Fibroblast of mammary gland (primary cell): ENCODE results near the gene HCN3.

Experiments
- DNase-seq: peaks from one replicate; pipeline ENCODE4 v3.0.0-alpha.2; 2010; ENCODE audit warnings: low read depth
- H3K4me3 ChIP-seq: 2 replicates; pipeline ENCODE4 v1.5.1; 2011; ENCODE audit warnings: low read depth, mild to moderate bottlenecking, low read length, moderate library complexity; ENCODE audit not compliant: control insufficient read depth
- TF ChIP-seq, protein P1 (sequence below): conservative IDR thresholded peaks from 2 replicates; pipeline ENCODE4 v1.5.1; 2011; ENCODE audit warnings: low read depth, low read length, inconsistent platforms; ENCODE audit not compliant: control insufficient read depth, insufficient read depth

Gene HCN3

DNA sequence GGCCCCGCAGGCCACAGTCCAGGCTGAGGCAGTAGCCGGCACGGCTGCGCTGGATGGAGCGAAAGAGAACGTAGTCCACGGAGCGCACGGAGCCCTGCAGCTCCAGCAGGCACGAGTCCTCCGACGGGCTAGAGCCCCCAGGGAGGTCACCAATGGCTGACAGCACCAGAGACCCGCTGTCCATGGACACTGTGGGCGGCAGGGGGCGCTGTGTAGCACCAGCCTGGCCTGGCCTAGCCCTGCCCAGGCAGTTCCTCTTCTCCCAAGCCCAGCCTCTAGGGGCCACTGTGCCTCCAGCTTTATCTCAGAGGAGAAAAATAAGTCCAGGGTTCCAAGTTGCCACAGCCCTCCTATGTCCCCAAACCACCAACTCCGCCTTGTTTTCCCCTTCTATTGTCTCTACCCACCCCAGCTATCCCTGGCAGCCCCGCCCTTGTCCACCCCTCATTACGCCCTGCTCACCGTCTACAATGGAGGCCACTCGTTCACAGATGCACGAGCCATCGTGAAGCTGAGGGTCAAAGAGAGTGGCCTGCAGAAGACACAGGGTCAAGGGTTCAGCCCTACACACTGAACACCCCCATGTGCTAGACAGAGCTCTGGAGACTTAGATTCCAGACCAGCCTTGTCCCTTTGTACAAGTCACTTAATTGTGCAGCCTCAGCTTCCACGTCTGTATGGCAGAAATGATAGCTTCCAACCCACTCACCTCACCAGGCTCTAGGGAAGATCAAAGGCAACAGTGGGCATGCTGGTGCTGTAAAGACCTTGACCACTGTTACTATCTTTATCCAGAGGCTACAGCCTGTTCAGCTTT is 26.4 kb upstream of the HCN3 start:
- peak; percentile 90 for DNase-seq
- TF ChIP-seq, protein P1, sequence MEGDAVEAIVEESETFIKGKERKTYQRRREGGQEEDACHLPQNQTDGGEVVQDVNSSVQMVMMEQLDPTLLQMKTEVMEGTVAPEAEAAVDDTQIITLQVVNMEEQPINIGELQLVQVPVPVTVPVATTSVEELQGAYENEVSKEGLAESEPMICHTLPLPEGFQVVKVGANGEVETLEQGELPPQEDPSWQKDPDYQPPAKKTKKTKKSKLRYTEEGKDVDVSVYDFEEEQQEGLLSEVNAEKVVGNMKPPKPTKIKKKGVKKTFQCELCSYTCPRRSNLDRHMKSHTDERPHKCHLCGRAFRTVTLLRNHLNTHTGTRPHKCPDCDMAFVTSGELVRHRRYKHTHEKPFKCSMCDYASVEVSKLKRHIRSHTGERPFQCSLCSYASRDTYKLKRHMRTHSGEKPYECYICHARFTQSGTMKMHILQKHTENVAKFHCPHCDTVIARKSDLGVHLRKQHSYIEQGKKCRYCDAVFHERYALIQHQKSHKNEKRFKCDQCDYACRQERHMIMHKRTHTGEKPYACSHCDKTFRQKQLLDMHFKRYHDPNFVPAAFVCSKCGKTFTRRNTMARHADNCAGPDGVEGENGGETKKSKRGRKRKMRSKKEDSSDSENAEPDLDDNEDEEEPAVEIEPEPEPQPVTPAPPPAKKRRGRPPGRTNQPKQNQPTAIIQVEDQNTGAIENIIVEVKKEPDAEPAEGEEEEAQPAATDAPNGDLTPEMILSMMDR: peak; percentile 99
- no peak overlapping the region for H3K4me3 ChIP-seq

DNA sequence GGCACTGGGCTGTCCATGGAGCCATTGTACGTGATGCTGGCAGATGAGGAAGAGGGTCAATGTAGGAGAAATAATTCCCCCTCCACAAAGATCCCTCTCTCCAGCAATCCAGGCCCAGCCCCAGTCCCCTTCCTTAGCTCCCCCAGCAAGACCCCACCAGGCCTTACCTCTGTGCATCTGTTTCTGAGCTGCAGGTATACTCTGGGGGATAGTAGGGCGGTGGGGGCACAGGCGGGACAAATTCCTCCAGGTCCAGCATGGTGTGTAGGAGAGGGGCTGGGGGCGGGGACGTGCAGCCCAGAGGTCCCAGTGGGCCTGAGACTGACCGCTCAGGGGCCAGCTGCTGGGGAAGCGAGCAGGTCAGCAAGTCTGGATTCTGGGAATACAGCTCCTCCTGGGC is 25.7 kb upstream of the HCN3 start:
- no peak for DNase-seq
- TF ChIP-seq, protein P1: no peak
- no peak overlapping the region for H3K4me3 ChIP-seq

DNA sequence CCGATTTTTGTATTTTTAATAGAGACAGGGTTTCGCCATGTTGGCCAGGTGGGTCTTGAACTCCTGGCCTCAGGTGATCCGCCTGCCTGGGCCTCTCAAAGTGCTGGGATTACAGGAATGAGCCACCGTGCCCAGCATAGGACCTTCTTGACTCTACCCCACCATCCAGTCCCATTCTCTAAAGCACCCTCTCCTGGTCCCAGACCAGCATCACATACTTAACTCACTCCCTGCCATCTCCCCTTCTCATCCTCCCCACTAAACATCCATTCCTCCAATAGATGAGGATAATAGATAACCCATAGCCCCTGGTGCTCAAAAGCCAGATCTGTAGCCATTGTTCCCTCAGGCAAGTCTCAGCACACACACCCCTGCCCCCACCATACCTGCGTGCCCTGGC is 24.1 kb upstream of the HCN3 start:
- peak overlapping the region; percentile 61 for H3K4me3 ChIP-seq
- no peak for DNase-seq
- TF ChIP-seq, protein P1: peak; percentile 9

DNA sequence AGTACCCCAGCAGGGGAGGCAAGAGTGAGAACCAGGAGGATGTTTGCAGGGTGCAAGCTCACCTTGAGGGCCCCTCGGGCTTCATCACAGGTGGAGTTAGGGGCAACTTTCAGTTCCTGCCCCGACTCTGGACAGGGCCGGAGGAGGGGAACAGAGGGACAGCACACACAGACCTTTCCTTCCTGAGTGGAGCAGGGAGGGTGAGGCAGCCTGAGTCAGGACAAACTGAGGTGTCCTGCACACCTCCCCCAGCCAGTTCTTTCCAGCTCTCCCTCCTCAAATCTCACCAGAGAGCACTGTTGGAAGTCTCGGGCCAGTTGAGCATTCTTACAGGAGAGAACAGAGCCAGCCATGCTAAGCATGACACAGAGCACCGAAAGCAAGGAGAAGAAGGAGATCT is 23.5 kb upstream of the HCN3 start:
- peak overlapping the region; percentile 61 for H3K4me3 ChIP-seq
- DNase-seq: no peak
- TF ChIP-seq, protein P1: no peak

DNA sequence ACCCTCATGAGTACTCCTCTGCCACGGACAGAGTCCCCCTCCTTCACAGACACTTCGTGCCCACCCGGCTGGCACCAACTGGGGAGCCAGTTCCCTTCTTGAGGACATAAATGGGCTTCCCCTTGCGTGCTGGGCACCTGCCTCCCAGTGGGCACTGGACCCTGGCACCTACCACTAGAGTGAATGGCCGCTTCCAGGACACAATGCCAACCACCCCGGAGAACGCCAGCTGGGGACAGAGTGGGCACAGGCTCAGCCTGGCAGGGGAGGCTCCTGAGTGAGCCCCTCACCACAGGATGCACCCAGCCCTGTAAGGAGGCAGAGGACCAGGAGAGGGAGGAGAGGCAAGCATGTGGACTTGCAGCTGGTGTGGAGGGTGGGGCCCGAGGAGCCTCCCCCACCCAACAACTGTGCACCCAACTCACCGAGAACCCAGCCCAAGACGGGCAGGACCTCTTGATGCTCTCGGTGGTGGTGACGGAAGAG is 23.0 kb upstream of the HCN3 start:
- H3K4me3 ChIP-seq: peak overlapping the region; percentile 61
- DNase-seq: no peak
- TF ChIP-seq, protein P1: no peak

DNA sequence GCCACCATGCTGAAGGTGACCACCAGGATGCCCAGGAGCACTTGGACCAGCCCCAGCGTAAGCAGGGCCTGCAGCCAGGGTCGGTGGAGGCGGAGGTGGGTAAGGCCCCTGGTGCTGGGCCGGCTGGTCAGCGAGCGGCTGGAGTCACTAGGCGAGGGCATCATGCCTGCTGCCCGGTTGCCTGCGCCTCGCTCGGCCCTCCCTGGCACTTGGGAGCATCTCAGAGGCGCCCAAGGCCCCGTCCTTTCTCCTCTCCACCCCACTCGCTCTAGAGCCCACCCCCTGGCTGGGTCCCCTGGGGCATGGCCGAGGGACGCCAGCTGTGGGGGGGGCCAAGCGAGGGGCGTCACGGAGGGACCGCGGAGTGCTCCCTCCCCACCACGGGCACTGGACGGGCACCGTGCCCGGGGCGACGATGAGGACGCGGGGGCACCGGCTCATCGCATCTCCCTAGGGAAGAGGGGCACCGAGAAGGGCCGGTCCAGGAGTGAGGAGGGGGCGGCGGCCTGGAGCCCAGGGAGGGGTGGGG is 22.5 kb upstream of the HCN3 start:
- peak overlapping the region; percentile 61 for H3K4me3 ChIP-seq
- TF ChIP-seq, protein P1: no peak
- no peak for DNase-seq
